Mesendoderm (in vitro differentiated cells): ENCODE results near the gene C5orf15.

Experiments
- DNase-seq: peaks from one replicate; pipeline ENCODE4 v3.0.0; 2013
- H2AK5ac ChIP-seq: 2 replicates; pipeline ENCODE4 v1.6.1; 2013; ENCODE audit warnings: low read length, inconsistent platforms
- H2BK120ac ChIP-seq: 2 replicates; pipeline ENCODE4 v1.6.1; 2013; ENCODE audit warnings: low read depth, mild to moderate bottlenecking, low read length, moderate library complexity, mixed read lengths
- H2BK15ac ChIP-seq: replicated peaks from 2 replicates; pipeline ENCODE4 v1.6.1; 2013; ENCODE audit warnings: low read depth, mild to moderate bottlenecking, moderate library complexity
- H2BK5ac ChIP-seq: 2 replicates; pipeline ENCODE4 v1.6.1; 2013; ENCODE audit warnings: low read length, inconsistent platforms
- H3K18ac ChIP-seq: 2 replicates; pipeline ENCODE4 v1.6.1; 2013; ENCODE audit warnings: mild to moderate bottlenecking, low read length, mixed read lengths
- H3K23ac ChIP-seq: one replicate; pipeline ENCODE4 v1.6.1; 2013; ENCODE audit warnings: low read length
- H3K27ac ChIP-seq: 2 replicates; pipeline ENCODE4 v1.5.1; 2013; ENCODE audit warnings: low read depth, mild to moderate bottlenecking, inconsistent platforms, low read length, moderate library complexity
- H3K27me3 ChIP-seq: 2 replicates; pipeline ENCODE4 v1.6.1; 2013; ENCODE audit warnings: low read length, control low read depth, mild to moderate bottlenecking, inconsistent platforms; ENCODE audit not compliant: insufficient read depth, poor library complexity
- H3K36me3 ChIP-seq: 2 replicates; pipeline ENCODE4 v1.6.1; 2013; ENCODE audit warnings: low read length, inconsistent platforms; ENCODE audit not compliant: control insufficient read depth, insufficient read depth
- H3K4ac ChIP-seq: one replicate; pipeline ENCODE4 v1.6.1; 2013; ENCODE audit warnings: low read depth, mild to moderate bottlenecking, low read length, moderate library complexity
- H3K4me1 ChIP-seq: 2 replicates; pipeline ENCODE4 v1.6.1; 2013; ENCODE audit warnings: low read depth, low read length, inconsistent platforms; ENCODE audit not compliant: control insufficient read depth
- H3K4me2 ChIP-seq: 2 replicates; pipeline ENCODE4 v1.6.1; 2013; ENCODE audit warnings: low read length
- H3K4me3 ChIP-seq: 2 replicates; pipeline ENCODE4 v1.5.1; 2013; ENCODE audit warnings: mild to moderate bottlenecking, low read length
- H3K56ac ChIP-seq: one replicate; pipeline ENCODE4 v1.6.1; 2013; ENCODE audit warnings: low read length
- H3K79me1 ChIP-seq: 2 replicates; pipeline ENCODE4 v1.6.1; 2013; ENCODE audit warnings: low read length, inconsistent platforms
- H3K79me2 ChIP-seq: 2 replicates; pipeline ENCODE4 v1.6.1; 2013; ENCODE audit warnings: mild to moderate bottlenecking, low read length; ENCODE audit not compliant: control insufficient read depth, insufficient read depth
- H3K9ac ChIP-seq: 2 replicates; pipeline ENCODE4 v1.6.1; 2013; ENCODE audit warnings: low read length, inconsistent platforms
- H4K5ac ChIP-seq: one replicate; pipeline ENCODE4 v1.6.1; 2013; ENCODE audit warnings: low read length
- H4K8ac ChIP-seq: one replicate; pipeline ENCODE4 v1.6.1; 2013; ENCODE audit warnings: low read depth, mild to moderate bottlenecking, control low read depth, low read length, moderate library complexity
- WGBS: extraction: QIAGEN DNeasy Blood & Tissue Kit; methylation state at CpG from one replicate; pipeline ENCODE4 v1.1.7; 2013; ENCODE audit warnings: low lambda C conversion rate, missing lambda C conversion rate; ENCODE audit not compliant: insufficient coverage; ENCODE audit errors: extremely low coverage; 5-methylcytosine and 5-hydroxymethylcytosine counted together

The C5orf15 gene

GRCh38 chr5:133916914-133917313, 51.5 kb downstream of the C5orf15 start:
- Histone ChIP-seq H3K27me3 (no peaks in the 10 kb centered on the region), H3K4me3 (no peak overlapping the region), H3K18ac (no peak overlapping the region), H3K4ac (no peak overlapping the region), H3K56ac (no peak overlapping the region), H3K23ac (no peak overlapping the region), H3K79me1 (no peaks in the 10 kb centered on the region), H2BK5ac (no peak overlapping the region), H3K27ac (no peak overlapping the region), H4K5ac (no peak overlapping the region), H4K8ac (no peak overlapping the region), H3K4me2 (no peak overlapping the region), H3K79me2 (no peaks in the 10 kb centered on the region), H3K4me1 (no peaks in the 10 kb centered on the region), H2BK120ac (no peak overlapping the region), H3K9ac (no peak overlapping the region), H2BK15ac (no peak overlapping the region), H3K36me3 (no peaks in the 10 kb centered on the region), H2AK5ac (no peak overlapping the region)
- no CpG with 5 or more reads among the region's 6 CpGs for WGBS
- DNase-seq: no peak

- H2BK15ac ChIP-seq: no peak overlapping the region
- H3K56ac ChIP-seq: no peak overlapping the region
- no peak overlapping the region for H3K27ac ChIP-seq
- no peak overlapping the region for H3K23ac ChIP-seq
- no peak overlapping the region for H4K8ac ChIP-seq
- H3K36me3 ChIP-seq: no peaks in the 10 kb centered on the region
- no peaks in the 10 kb centered on the region for H3K79me1 ChIP-seq
- H4K5ac ChIP-seq: no peak overlapping the region
- H3K18ac ChIP-seq: no peak overlapping the region
- no peaks in the 10 kb centered on the region for H3K27me3 ChIP-seq
- H3K79me2 ChIP-seq: no peaks in the 10 kb centered on the region
- H3K4me1 ChIP-seq: no peaks in the 10 kb centered on the region
- no peak overlapping the region for H2AK5ac ChIP-seq
- H2BK120ac ChIP-seq: no peak overlapping the region
- H3K4ac ChIP-seq: no peak overlapping the region
- no CpG with 5 or more reads among the region's 1 CpG for WGBS
- H3K4me3 ChIP-seq: no peak overlapping the region
- no peak overlapping the region for H2BK5ac ChIP-seq
- no peak overlapping the region for H3K4me2 ChIP-seq
- H3K9ac ChIP-seq: no peak overlapping the region
- DNase-seq: no peak
Measured at GRCh38 chr5:133916479-133916878, 51.9 kb downstream of the C5orf15 start.

GRCh38 chr5:133914434-133914833, 54.0 kb downstream of the C5orf15 start:
- no CpG with 5 or more reads among the region's 3 CpGs for WGBS

GRCh38 chr5:133913413-133914155, 54.8 kb downstream of the C5orf15 start:
- Histone ChIP-seq H3K4ac (no peak overlapping the region), H3K18ac (no peak overlapping the region), H4K5ac (no peak overlapping the region), H2BK5ac (no peak overlapping the region), H3K27ac (no peak overlapping the region), H3K36me3 (no peaks in the 10 kb centered on the region), H3K79me1 (no peaks in the 10 kb centered on the region), H3K27me3 (no peaks in the 10 kb centered on the region), H3K79me2 (no peaks in the 10 kb centered on the region), H3K56ac (no peak overlapping the region), H3K9ac (no peak overlapping the region), H3K4me1 (no peaks in the 10 kb centered on the region), H3K4me2 (no peak overlapping the region), H2BK15ac (no peak overlapping the region), H3K23ac (no peak overlapping the region), H4K8ac (no peak overlapping the region), H2BK120ac (no peak overlapping the region), H3K4me3 (no peak overlapping the region), H2AK5ac (no peak overlapping the region)
- no CpG with 5 or more reads among the region's 8 CpGs for WGBS
- DNase-seq: no peak

More at GRCh38 chr5:133914434-133914833, 54.0 kb downstream of the C5orf15 start:
- Histone ChIP-seq H3K4ac (no peak overlapping the region), H3K18ac (no peak overlapping the region), H2AK5ac (no peak overlapping the region), H4K5ac (no peak overlapping the region), H4K8ac (no peak overlapping the region), H3K9ac (no peak overlapping the region), H3K56ac (no peak overlapping the region), H2BK5ac (no peak overlapping the region), H2BK120ac (no peak overlapping the region), H3K36me3 (no peaks in the 10 kb centered on the region), H3K27ac (no peak overlapping the region), H3K4me1 (no peaks in the 10 kb centered on the region), H3K23ac (no peak overlapping the region), H3K27me3 (no peaks in the 10 kb centered on the region), H3K79me2 (no peaks in the 10 kb centered on the region), H2BK15ac (no peak overlapping the region), H3K4me3 (no peak overlapping the region), H3K4me2 (no peak overlapping the region), H3K79me1 (no peaks in the 10 kb centered on the region)
- no peak for DNase-seq

- H3K56ac ChIP-seq: no peak overlapping the region
- no CpG with 5 or more reads among the region's 10 CpGs for WGBS
Measured at GRCh38 chr5:133912951-133913350, 55.5 kb downstream of the C5orf15 start.

GRCh38 chr5:133910571-133910970, 57.9 kb downstream of the C5orf15 start:
- Histone ChIP-seq H3K23ac (no peak overlapping the region), H3K4me1 (no peaks in the 10 kb centered on the region), H3K27me3 (no peaks in the 10 kb centered on the region), H4K8ac (no peak overlapping the region), H3K4ac (no peak overlapping the region), H3K9ac (no peak overlapping the region), H2BK5ac (no peak overlapping the region), H3K4me2 (no peak overlapping the region), H3K79me1 (no peaks in the 10 kb centered on the region), H4K5ac (no peak overlapping the region), H3K18ac (no peak overlapping the region), H3K36me3 (no peaks in the 10 kb centered on the region), H3K56ac (no peak overlapping the region), H2BK15ac (no peak overlapping the region), H2AK5ac (no peak overlapping the region), H3K79me2 (no peaks in the 10 kb centered on the region), H2BK120ac (no peak overlapping the region), H3K4me3 (no peak overlapping the region), H3K27ac (no peak overlapping the region)
- no peak for DNase-seq
- WGBS: no CpG with 5 or more reads among the region's 6 CpGs

More at GRCh38 chr5:133912951-133913350, 55.5 kb downstream of the C5orf15 start:
- Histone ChIP-seq H3K4ac (no peak overlapping the region), H3K27ac (no peak overlapping the region), H2BK120ac (no peak overlapping the region), H3K18ac (no peak overlapping the region), H4K8ac (no peak overlapping the region), H3K4me3 (no peak overlapping the region), H3K79me2 (no peaks in the 10 kb centered on the region), H3K23ac (no peak overlapping the region), H2BK15ac (no peak overlapping the region), H3K36me3 (no peaks in the 10 kb centered on the region), H2BK5ac (no peak overlapping the region), H2AK5ac (no peak overlapping the region), H4K5ac (no peak overlapping the region), H3K27me3 (no peaks in the 10 kb centered on the region), H3K4me1 (no peaks in the 10 kb centered on the region), H3K79me1 (no peaks in the 10 kb centered on the region), H3K9ac (no peak overlapping the region), H3K4me2 (no peak overlapping the region)
- DNase-seq: no peak
